Skeletal muscle cell (primary cell): Measurements from ENCODE around the gene CGB1.
"Not testable (repeated sequence)": the region's sequence is repeated elsewhere in the genome, so short reads cannot be mapped to it uniquely, and the experiment has no call there.

Experiments
- DNase-seq: peaks from one replicate; pipeline ENCODE4 v3.0.0-alpha.2; 2010; ENCODE audit warnings: low read depth
- H3K4me3 ChIP-seq: 2 replicates; pipeline ENCODE4 v1.5.1; 2011; ENCODE audit warnings: low read depth, mild to moderate bottlenecking, control low read depth, low read length, moderate library complexity

The CGB1 gene

DNA sequence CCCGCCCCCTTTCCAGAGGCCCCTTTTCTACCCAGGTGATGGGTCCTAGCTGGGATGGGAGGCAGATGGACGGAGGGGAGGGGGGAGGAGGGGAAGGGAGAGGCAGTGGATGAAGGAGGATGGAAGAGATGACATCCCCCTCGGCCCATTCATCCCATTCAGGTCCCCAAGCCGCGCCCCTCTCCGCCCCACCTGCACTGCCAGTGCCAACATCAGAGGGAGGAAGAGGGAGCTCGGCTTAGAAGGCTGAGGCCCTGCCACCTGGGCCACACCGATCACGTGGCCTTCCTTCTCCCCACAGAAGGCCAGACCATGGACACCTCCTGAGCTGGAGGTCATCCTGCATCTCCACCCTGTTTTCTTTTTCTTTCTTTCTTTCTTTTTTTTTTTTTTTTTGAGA lies 8.0 kb downstream of the CGB1 start:
- DNase-seq, H3K4me3 ChIP-seq: not testable (repeated sequence)

GRCh38 chr19:49025599-49025998 lies 11.1 kb downstream of the CGB1 start:
- DNase-seq, H3K4me3 ChIP-seq: not testable (repeated sequence)

GRCh38 chr19:49025088-49025487 lies 11.6 kb downstream of the CGB1 start:
- not testable (repeated sequence) for H3K4me3 ChIP-seq, DNase-seq

DNA sequence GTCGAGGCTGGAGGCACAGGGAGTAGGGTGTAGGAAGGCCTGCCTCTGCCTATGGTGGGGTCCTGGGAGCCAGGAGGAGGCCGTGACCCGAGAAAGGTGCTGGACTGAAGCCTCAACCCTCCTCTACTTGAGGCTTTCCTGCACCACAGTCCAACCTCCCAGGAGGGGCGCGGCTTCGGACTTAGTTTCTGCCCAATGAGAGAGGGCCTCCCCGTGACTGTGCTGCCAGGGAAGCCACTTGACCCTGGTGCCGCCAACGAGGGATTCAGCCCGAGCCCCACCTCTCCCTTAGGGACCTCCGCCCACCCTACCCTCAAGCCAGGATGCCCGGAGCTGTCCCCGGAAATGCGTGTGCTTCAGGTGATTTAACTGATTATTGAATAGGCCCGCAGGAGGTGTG lies 12.5 kb downstream of the CGB1 start, which contains the start of gene CGB3:
CGB3 (minus strand) TSS at position 101 of the 400 bp plus-strand sequence. CDS start 362 bp downstream, outside the sequence.
- H3K4me3 ChIP-seq, DNase-seq: not testable (repeated sequence)

DNA sequence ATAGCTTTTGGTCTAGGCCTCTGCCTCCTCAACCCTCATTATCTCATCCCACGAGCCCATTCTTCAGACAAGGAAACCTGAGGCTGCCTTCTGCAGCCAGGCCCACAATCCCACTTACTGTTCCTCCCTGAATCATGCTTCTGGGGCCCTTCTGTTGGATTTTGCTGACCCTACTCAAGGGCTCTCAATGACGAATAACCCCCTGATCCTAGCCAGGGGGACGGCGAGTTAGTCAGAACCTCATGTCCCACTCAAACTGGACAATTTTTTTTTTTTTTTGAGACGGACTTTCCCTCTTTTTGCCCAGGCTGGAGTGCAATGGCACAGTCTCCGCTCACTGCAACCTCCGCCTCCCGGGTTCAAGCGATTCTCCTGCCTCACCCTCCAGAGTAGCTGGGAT lies 14.6 kb downstream of the CGB1 start:
- H3K4me3 ChIP-seq: no peak overlapping the region
- no peak for DNase-seq

DNA sequence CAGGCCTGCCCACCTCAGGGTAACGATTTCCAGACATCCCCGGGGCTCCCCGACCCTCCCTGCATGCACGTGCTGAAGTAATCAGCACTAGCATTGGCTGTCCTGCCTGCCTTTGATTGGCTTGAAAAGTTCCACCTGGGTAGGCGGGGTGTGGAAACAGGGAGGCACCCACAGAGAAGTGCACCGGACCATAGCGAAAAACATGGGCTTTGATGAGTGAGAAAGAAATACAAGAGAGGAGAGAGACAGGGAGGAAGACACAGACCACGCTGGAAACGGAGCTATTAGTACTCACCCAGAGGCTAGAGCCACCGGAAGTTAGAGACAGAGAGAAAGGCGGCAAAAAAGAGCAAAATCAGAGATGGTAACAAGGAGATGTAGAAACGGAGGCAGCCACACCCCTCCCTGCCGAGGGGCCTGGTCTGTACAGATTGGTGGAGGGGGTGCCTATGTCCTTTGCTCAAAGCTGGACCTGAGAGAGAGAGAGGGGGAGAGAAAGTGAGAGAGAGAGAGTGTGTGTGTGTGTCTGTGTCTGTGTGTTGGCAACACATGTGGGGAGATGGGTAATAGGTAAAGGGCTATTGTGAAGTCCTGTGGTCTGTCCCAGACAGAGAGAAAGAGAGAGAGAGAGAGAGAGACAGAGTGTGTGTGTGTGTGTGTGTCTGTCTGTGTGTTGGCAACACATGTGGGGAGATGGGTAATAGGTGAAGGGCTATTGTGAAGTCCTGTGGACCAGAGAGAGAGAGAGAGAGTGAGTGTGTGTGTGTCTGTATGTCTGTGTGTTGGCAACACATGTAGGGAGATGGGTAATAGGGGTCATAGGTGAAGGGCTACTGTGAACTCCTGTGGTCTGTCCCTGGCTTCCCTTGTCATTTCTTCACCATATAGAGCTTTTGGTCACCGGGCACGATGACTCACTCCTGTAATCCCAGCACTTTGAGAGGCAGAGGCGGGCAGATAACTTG lies 15.5 kb downstream of the CGB1 start:
- no peak overlapping the region for H3K4me3 ChIP-seq
- DNase-seq: peak; percentile 27

DNA sequence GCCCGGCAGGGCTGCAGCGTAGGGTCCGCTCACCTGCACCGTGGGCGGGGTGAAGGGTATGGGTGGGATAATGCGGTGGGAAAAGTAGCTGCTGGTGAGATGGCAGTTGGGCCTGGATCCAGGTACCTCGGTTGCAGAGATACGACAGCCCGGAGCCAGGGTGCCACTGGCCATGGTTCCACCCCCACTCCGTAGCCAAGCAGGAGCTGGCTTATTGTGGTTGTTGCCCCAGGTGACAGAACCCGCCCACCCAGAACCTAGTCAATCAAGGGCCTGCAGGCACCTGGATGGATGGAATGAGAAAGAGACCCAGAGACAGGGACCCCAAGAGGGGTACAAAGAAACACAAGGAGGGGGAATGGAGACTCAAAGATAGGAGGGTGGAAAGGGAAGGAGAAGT lies 16.4 kb downstream of the CGB1 start:
- no peak overlapping the region for H3K4me3 ChIP-seq
- DNase-seq: no peak

- H3K4me3 ChIP-seq: peak overlapping the region; percentile 33
- no peak for DNase-seq
Measured at GRCh38 chr19:49019242-49019932, 17.3 kb downstream of the CGB1 start.

- DNase-seq: not testable (repeated sequence)
- peak overlapping the region; percentile 48 for H3K4me3 ChIP-seq
Measured at GRCh38 chr19:49018388-49019241, 18.1 kb downstream of the CGB1 start.

- H3K4me3 ChIP-seq: peak overlapping the region; percentile 48
- no peak for DNase-seq
Measured at GRCh38 chr19:49017666-49018351, 18.9 kb downstream of the CGB1 start.

DNA sequence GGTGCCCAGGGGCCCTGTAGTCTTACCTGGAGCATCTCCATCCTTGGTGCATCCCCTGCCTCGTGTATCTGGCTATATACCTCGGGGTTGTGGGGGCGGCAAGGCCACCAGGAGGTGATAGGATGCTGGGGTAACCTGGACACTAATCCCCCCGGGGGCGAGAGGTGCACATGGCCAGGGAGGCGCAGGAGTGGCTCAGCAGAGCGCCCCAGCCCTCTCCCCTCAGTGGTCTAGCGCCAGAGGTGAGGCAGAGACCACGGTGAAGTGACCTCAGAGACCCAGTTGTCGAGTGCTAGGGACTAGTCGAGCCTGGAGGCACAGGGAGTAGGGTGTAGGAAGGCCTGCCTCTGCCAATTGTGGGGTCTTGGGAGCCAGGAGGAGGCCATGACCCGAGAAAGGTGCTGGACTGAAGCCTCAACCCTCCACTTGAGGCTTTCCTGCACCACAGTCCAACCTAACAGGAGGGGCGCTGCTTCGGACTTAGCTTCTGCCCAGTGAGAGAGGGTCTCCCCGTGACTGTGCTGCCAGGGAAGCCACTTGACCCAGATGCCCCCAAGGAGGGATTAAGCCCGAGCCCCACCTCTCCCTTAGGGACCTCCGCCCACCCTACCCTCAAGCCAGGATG lies 19.5 kb downstream of the CGB1 start, which contains the start of gene LHB:
LHB (minus strand) TSS at position 51 of the 625 bp plus-strand sequence; CDS start at position 41, 10 bp downstream.
- H3K4me3 ChIP-seq: peak within 1 kb of the TSS; percentile 48
- no peak for DNase-seq

DNA sequence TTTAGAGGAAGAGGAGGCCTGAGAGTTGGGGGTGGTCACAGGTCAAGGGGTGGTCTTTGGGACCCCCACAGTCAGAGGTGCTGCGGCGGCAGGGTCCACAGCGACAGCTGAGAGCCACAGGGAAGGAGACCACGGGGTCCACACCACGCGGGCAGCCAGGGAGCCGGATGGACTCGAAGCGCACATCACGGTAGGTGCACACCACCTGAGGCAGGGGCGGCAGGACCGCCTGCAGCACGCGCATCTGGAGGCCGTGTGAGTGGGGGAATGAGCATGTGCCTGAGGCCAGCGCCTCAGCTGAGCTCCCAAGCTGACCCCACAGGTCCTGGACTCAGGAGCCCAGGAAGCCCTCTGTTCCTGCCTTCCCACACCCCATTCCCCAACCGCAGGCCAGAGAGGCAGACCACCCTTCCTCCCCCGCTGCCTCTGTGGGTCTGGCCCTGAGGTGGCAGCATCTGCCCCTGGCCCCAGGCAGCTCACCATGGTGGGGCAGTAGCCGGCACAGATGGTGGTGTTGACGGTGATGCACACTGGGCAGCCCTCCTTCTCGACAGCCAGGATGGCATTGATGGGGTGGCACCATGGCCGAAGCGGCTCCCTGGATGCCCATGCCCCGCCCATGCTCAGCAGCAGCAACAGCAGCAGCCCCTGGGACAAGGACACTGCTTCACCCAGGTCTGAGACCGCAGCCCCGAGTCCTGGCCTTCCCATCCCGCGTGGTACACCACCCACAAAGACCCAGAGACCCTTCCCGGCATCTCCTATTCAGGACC lies 20.4 kb downstream of the CGB1 start:
- no peak for DNase-seq
- H3K4me3 ChIP-seq: no peak overlapping the region

DNA sequence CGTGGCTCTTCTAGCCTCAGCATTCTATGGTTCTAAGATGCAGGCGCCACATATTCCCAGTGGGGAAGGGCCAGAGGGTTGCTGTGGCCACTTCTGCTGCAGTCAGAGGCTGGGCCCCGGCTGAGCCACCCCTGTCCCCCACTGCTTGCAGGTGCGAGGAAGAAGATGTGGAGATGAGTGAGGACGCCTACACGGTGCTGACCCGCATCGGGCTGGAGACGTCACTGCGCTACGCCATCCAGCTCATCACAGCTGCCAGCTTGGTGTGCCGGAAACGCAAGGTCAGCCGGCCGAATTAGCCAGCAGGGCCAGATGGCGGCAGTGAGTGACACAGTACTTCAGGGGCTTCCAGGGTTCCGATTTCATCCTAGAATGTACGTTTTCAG lies 21.8 kb downstream of the CGB1 start:
- no peak overlapping the region for H3K4me3 ChIP-seq

GRCh38 chr19:49014123-49014869 lies 22.4 kb downstream of the CGB1 start:
- H3K4me3 ChIP-seq: no peak overlapping the region
- no peak for DNase-seq

More for the DNA sequence above, 21.8 kb downstream of the CGB1 start:
- no peak for DNase-seq

GRCh38 chr19:49011194-49011593 lies 25.5 kb downstream of the CGB1 start:
- H3K4me3 ChIP-seq: no peak overlapping the region
- DNase-seq: no peak

DNA sequence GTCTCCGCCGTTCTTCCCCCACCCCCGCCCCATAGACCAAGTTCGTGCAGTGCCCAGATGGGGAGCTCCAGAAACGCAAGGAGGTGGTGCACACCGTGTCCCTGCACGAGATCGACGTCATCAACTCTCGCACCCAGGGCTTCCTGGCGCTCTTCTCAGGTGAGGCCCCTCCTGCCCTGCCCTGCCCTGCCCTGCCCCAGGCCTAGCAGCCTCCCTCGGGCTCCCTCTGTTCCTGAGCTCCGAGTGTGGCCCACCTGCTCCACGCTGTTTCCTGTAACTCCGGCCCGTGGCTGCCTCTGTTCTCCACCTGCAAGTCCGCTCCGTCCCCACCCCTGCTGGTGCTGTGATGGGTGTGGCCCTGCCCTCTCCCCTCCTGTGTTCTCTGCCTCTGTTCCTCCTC lies 26.2 kb downstream of the CGB1 start:
- H3K4me3 ChIP-seq: no peak overlapping the region
- no peak for DNase-seq

- no peak for DNase-seq
- no peak overlapping the region for H3K4me3 ChIP-seq
Measured at GRCh38 chr19:49009828-49010227, 26.9 kb downstream of the CGB1 start.
